Erythroblast (primary cell): Measurements from ENCODE around the gene ZFP92.

Source experiments
- GATA1 ChIP-seq: IDR thresholded peaks from 2 replicates; pipeline ENCODE4 v1.6.1; 2011; ENCODE audit warnings: low read depth, mild to moderate bottlenecking, control low read depth, low read length, moderate library complexity
- POLR2A ChIP-seq: IDR thresholded peaks from 2 replicates; pipeline ENCODE4 v1.6.1; 2011; ENCODE audit warnings: mild to moderate bottlenecking, low read length

DNA sequence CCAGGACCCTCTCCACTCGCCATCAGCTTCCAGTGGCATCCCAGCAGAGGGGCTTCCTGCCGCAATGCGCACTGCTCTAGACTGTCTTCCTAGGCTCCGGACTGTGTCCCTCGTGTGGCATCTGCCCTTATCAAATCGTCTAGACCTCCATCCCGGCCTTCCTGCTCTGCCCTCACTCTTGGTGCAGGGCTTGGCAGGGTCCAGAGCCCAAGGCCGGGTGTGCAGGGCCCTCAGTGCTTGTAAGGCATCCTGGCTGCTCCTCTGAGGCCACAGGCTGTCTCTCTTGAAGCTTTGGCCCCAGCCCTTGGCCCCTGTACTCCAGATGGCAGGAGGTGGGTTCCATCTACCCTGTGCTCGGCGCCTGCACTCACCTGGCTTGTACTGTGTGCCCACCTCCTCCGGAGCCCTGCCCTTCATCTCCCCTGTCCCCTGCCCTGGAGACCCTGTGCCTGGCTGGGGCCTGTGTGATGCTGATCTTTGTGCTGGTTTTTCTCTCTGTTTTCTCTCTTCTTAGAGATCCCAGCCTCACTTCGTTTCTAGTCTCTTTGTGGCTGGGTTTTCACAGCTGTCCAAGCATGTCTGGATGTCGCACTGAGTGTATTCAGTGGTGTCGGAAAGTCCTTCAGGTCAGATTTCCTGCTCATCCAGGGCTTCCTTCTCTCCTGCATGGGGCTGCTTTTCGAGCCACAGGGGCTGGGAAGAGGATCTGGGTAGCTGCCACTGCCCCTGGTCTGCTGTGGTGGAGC lies 38.3 kb downstream of the ZFP92 start:
- TF ChIP-seq POLR2A, result no peak
- no peak for TF ChIP-seq GATA1
